GM12878 (cell line): Measurements from ENCODE around the gene ABR.

Experiments used
- CTCF ChIP-seq, 3 experiments: IDR thresholded peaks in 2 of 3; conservative IDR thresholded peaks in 1 of 3; 2 replicates each; pipeline ENCODE4 v1.5.1; 2011; ENCODE audit warnings: low read depth in 3 of 3, low read length in 3 of 3, mild to moderate bottlenecking in 3 of 3, control low read depth in 2 of 3, moderate library complexity in 2 of 3, inconsistent platforms in 1 of 3, mixed read lengths in 1 of 3; ENCODE audit not compliant: control insufficient read depth in 2 of 3, insufficient read depth in 1 of 3; ENCODE audit errors: extremely low read depth in 1 of 3
- FOXK2 ChIP-seq: fragments of 450-650 bp; IDR thresholded peaks from 2 replicates; pipeline ENCODE4 v1.6.1; 2017; ENCODE audit warnings: mild to moderate bottlenecking, moderate library complexity
- HDGF ChIP-seq: fragments of 450-650 bp; IDR thresholded peaks from 2 replicates; pipeline ENCODE4 v1.6.1; 2016; ENCODE audit warnings: antibody characterized with exemption
- KDM1A ChIP-seq: fragments of 200-600 bp; sonication (generic); IDR thresholded peaks from 2 replicates; pipeline ENCODE4 v1.6.1; 2016; ENCODE audit warnings: borderline replicate concordance
- POLR2A ChIP-seq: IDR thresholded peaks from 2 replicates; pipeline ENCODE4 v1.6.1; 2011; ENCODE audit warnings: low read depth, mild to moderate bottlenecking, low read length
- SP1 ChIP-seq: IDR thresholded peaks from one replicate; pipeline ENCODE4 v1.6.1; 2011; ENCODE audit warnings: low read depth, low read length
- TCF12 ChIP-seq: IDR thresholded peaks from 2 replicates; pipeline ENCODE4 v1.6.1; 2011; ENCODE audit warnings: low read depth, mild to moderate bottlenecking, low read length
- USF1 ChIP-seq: IDR thresholded peaks from 2 replicates; pipeline ENCODE4 v1.6.1; 2011; ENCODE audit warnings: borderline replicate concordance, low read depth, mild to moderate bottlenecking, moderate library complexity, mixed read lengths, low read length; ENCODE audit not compliant: insufficient read depth; ENCODE audit errors: extremely low read length
- ZNF274 ChIP-seq: IDR thresholded peaks from one replicate; pipeline ENCODE4 v1.8.0; 2011; ENCODE audit not compliant: insufficient read length, insufficient read depth

GRCh38 chr17:1150863-1151600 lies 28.7 kb downstream of the ABR start:
- no peak for TF ChIP-seq HDGF
- TF ChIP-seq CTCF (IDR thresholded peaks at IDR 0.05 in 2 of 3, conservative IDR thresholded peaks at IDR 0.05 in 1 of 3; ENCODE audit: control insufficient read depth in 2 of 3, extremely low read depth in 1 of 3, insufficient read depth in 1 of 3, low read depth in 3 of 3, low read length in 3 of 3): no peak
- no peak for TF ChIP-seq KDM1A
- no peak for TF ChIP-seq USF1
- TF ChIP-seq SP1: no peak
- TF ChIP-seq ZNF274: no peak
- TF ChIP-seq FOXK2: no peak
- TF ChIP-seq POLR2A: no peak
- TF ChIP-seq TCF12: no peak
